ENCODE data around the gene PHF21A. TPM values are rescaled to one million over a fixed set of nuclear protein-coding genes. Genes with fewer than 3 reads are reported as not detected.

The PHF21A gene
- total RNA-seq, 1 experiment from 2014 or later: 8.2 TPM

GRCh38 chr11:46112961-46113607, 8.2 kb downstream of the PHF21A start:
- Histone ChIP-seq H3K4me1 (ENCODE audit: insufficient read depth, low read length) (no peaks in the 10 kb centered on the region), H3K9me3 (ENCODE audit: low read length) (no peaks in the 10 kb centered on the region), H3F3A (ENCODE audit: low read length, unreplicated experiment) (no peaks in the 10 kb centered on the region), H3K4me2 (ENCODE audit: low read length) (no peak overlapping the region), H3K79me2 (ENCODE audit: low read length) (peaks cover 24% of the 10 kb centered on the region), H3K9me2 (replicated peaks; ENCODE audit: low read length) (no peaks in the 10 kb centered on the region), H3K27ac (ENCODE audit: low read length) (no peak overlapping the region), H3K9ac (ENCODE audit: low read length) (no peak overlapping the region), H2AFZ (ENCODE audit: low read length) (no peak overlapping the region), H3K36me3 (ENCODE audit: low read depth, low read length) (no peaks in the 10 kb centered on the region; the same call in 1 of the 2 replicates), H3K4me3 (ENCODE audit: low read length) (no peak overlapping the region), H3K27me3 (ENCODE audit: low read length) (no peaks in the 10 kb centered on the region), H4K20me1 (ENCODE audit: low read length) (no peaks in the 10 kb centered on the region)
- ATAC-seq: peak; percentile 71; the same call in 1 of the 2 replicates
- TF ChIP-seq CTCF (conservative IDR thresholded peaks at IDR 0.05; ENCODE audit: low read depth, low read length) (no peak), EZH2phosphoT487 (IDR thresholded peaks at IDR 0.05; ENCODE audit: borderline replicate concordance, low read length) (no peak), EZH2 (IDR thresholded peaks at IDR 0.05; ENCODE audit: low read length, unreplicated experiment) (no peak)
- DNase-seq: peak; percentile 60
- ChIA-PET POLR2A (ENCODE audit: unreplicated experiment) (no interaction called here), CTCF (no interaction called here)
- intact Hi-C loops (cut with micrococcal nuclease): no loop called here
- BruUV-seq (replicated peaks): no TSS peak

- ChIA-PET POLR2A (ENCODE audit: unreplicated experiment) (no interaction called here), CTCF (no interaction called here)
- Histone ChIP-seq H3K27ac (ENCODE audit: low read length) (no peak overlapping the region), H3K9me3 (ENCODE audit: low read length) (no peaks in the 10 kb centered on the region), H3K4me1 (ENCODE audit: insufficient read depth, low read length) (no peaks in the 10 kb centered on the region), H4K20me1 (ENCODE audit: low read length) (no peaks in the 10 kb centered on the region), H3F3A (ENCODE audit: low read length, unreplicated experiment) (no peaks in the 10 kb centered on the region), H3K4me2 (ENCODE audit: low read length) (no peak overlapping the region), H2AFZ (ENCODE audit: low read length) (no peak overlapping the region), H3K36me3 (ENCODE audit: low read depth, low read length) (no peaks in the 10 kb centered on the region), H3K9me2 (replicated peaks; ENCODE audit: low read length) (no peaks in the 10 kb centered on the region), H3K4me3 (ENCODE audit: low read length) (no peak overlapping the region), H3K9ac (ENCODE audit: low read length) (no peak overlapping the region), H3K79me2 (ENCODE audit: low read length) (0 out of 2 replicates have a peak, but pooled peaks cover 4% of the 10 kb centered on the region), H3K27me3 (ENCODE audit: low read length) (no peaks in the 10 kb centered on the region)
- intact Hi-C loops (cut with micrococcal nuclease): no loop called here
- no peak for TF ChIP-seq EZH2phosphoT487 (IDR thresholded peaks at IDR 0.05; ENCODE audit: borderline replicate concordance, low read length)
- TF ChIP-seq CTCF (conservative IDR thresholded peaks at IDR 0.05; ENCODE audit: low read depth, low read length): no peak
- TF ChIP-seq EZH2 (IDR thresholded peaks at IDR 0.05; ENCODE audit: low read length, unreplicated experiment): no peak
- no TSS peak for BruUV-seq (replicated peaks)
- no peak for DNase-seq
- ATAC-seq: no peak
Observed at GRCh38 chr11:46108751-46109150, 12.5 kb downstream of the PHF21A start.

GRCh38 chr11:46107780-46108179, 13.5 kb downstream of the PHF21A start:
- ATAC-seq: no peak
- POLR2A ChIA-PET (ENCODE audit: unreplicated experiment): no interaction called here
- CTCF ChIA-PET: no interaction called here

More at GRCh38 chr11:46107780-46108179, 13.5 kb downstream of the PHF21A start:
- no peaks in the 10 kb centered on the region for H3K27me3 ChIP-seq (ENCODE audit: low read length)
- no peak for DNase-seq
- no peaks in the 10 kb centered on the region for H3F3A ChIP-seq (ENCODE audit: low read length, unreplicated experiment)
- no TSS peak for BruUV-seq (replicated peaks)
- intact Hi-C loops (cut with micrococcal nuclease): no loop called here
- 0 out of 2 replicates have a peak, but pooled peaks cover 4% of the 10 kb centered on the region for H3K79me2 ChIP-seq (ENCODE audit: low read length)
- H3K9me3 ChIP-seq (ENCODE audit: low read length): no peaks in the 10 kb centered on the region
- H2AFZ ChIP-seq (ENCODE audit: low read length): no peak overlapping the region
- H3K27ac ChIP-seq (ENCODE audit: low read length): no peak overlapping the region
- H3K4me3 ChIP-seq (ENCODE audit: low read length): no peak overlapping the region
- H3K4me2 ChIP-seq (ENCODE audit: low read length): no peak overlapping the region
- H3K9ac ChIP-seq (ENCODE audit: low read length): no peak overlapping the region
- no peaks in the 10 kb centered on the region for H3K4me1 ChIP-seq (ENCODE audit: insufficient read depth, low read length)
- H3K9me2 ChIP-seq (replicated peaks; ENCODE audit: low read length): no peaks in the 10 kb centered on the region
- no peaks in the 10 kb centered on the region for H4K20me1 ChIP-seq (ENCODE audit: low read length)
- no peak for TF ChIP-seq EZH2phosphoT487 (IDR thresholded peaks at IDR 0.05; ENCODE audit: borderline replicate concordance, low read length)
- no peak for TF ChIP-seq EZH2 (IDR thresholded peaks at IDR 0.05; ENCODE audit: low read length, unreplicated experiment)
- no peak for TF ChIP-seq CTCF (conservative IDR thresholded peaks at IDR 0.05; ENCODE audit: low read depth, low read length)
- no peaks in the 10 kb centered on the region for H3K36me3 ChIP-seq (ENCODE audit: low read depth, low read length)
